NCI-H345 (cell line): ENCODE results near the gene MYPN.
"Not testable (repeated sequence)": the region's sequence is repeated elsewhere in the genome, so short reads cannot be mapped to it uniquely, and the experiment has no call there.

Source experiments
- DNase-seq: peaks from one replicate; lab custom pipeline; 2025; lab: John Stamatoyannopoulos, UW

MYPN gene

GRCh38 chr10:68135922-68136792 is 26.9 kb downstream of the MYPN start:
- DNase-seq, result no peak

- no peak for DNase-seq
These were observed 27.9 kb downstream of the MYPN start for GRCh38 chr10:68137171-68137570.

GRCh38 chr10:68138526-68138925 is 29.2 kb downstream of the MYPN start:
- DNase-seq, result no peak

- DNase-seq, result no peak
These were observed 30.4 kb downstream of the MYPN start for GRCh38 chr10:68139448-68140272.

- no peak for DNase-seq
These were observed 33.5 kb downstream of the MYPN start for GRCh38 chr10:68142761-68143160.

- no peak for DNase-seq
These were observed 35.4 kb downstream of the MYPN start for GRCh38 chr10:68144709-68145108.

GRCh38 chr10:68145705-68146104 is 36.4 kb downstream of the MYPN start:
- no peak for DNase-seq

GRCh38 chr10:68146133-68146532 is 36.8 kb downstream of the MYPN start:
- no peak for DNase-seq

GRCh38 chr10:68151453-68151852 is 42.2 kb downstream of the MYPN start:
- no peak for DNase-seq

- DNase-seq, result peak; percentile 68
These were observed 44.4 kb downstream of the MYPN start for GRCh38 chr10:68153473-68154210.

GRCh38 chr10:68154211-68154497 is 44.9 kb downstream of the MYPN start:
- peak; percentile 0 for DNase-seq

- no peak for DNase-seq
These were observed 46.4 kb downstream of the MYPN start for GRCh38 chr10:68155615-68156210.

GRCh38 chr10:68156373-68157185 is 47.3 kb downstream of the MYPN start:
- DNase-seq, result no peak

GRCh38 chr10:68157522-68157921 is 48.2 kb downstream of the MYPN start:
- DNase-seq, result not testable (repeated sequence)

GRCh38 chr10:68158031-68158430 is 48.7 kb downstream of the MYPN start:
- no peak for DNase-seq

GRCh38 chr10:68163735-68164134 is 54.4 kb downstream of the MYPN start:
- no peak for DNase-seq

- DNase-seq, result no peak
These were observed 56.4 kb downstream of the MYPN start for GRCh38 chr10:68165643-68166042.

- no peak for DNase-seq
These were observed 57.7 kb downstream of the MYPN start for GRCh38 chr10:68166871-68167585.

- no peak for DNase-seq
These were observed 58.4 kb downstream of the MYPN start for GRCh38 chr10:68167586-68168189.

GRCh38 chr10:68171539-68172080 is 62.3 kb downstream of the MYPN start:
- no peak for DNase-seq
